ENCODE results near the gene PLAAT2. TPM values are rescaled to one million over a fixed set of nuclear protein-coding genes. Genes with fewer than 3 reads are reported as not detected.
"Not testable (repeated sequence)": the region's sequence is repeated elsewhere in the genome, so short reads cannot be mapped to it uniquely, and the experiment has no call there.

Gene PLAAT2
- total and polyA plus RNA-seq, 9 of the 15 experiments (the other 6 are each of a cell fraction or from before 2014, with no cell fraction given) = not detected

GRCh38 chr11:63531074-63531792 is 31.9 kb downstream of the PLAAT2 start (continued):
- TF ChIP-seq HBP1 (CRISPR knock-in tag; IDR thresholded peaks at IDR 0.05) (peak; percentile 97), ARNT (IDR thresholded peaks at IDR 0.05) (peak in 1 of 2 experiments; percentile 80; a peak in 1 of 4 replicates), KLF6 (CRISPR knock-in tag; IDR thresholded peaks at IDR 0.05; ENCODE audit: borderline replicate concordance) (peak; percentile 99), GABPA (tag; conservative IDR thresholded peaks at IDR 0.05; ENCODE audit: low read depth) (peak; percentile 63; the same call in 1 of the 2 replicates), ZNF740 (tag; IDR thresholded peaks at IDR 0.05) (peak in 1 of 2 experiments; percentile 98; a peak in 2 of 4 replicates), HINFP (tag; conservative IDR thresholded peaks at IDR 0.05; ENCODE audit: low read depth) (peak; percentile 50; the same call in 1 of the 2 replicates), ZNF175 (CRISPR knock-in tag; IDR thresholded peaks at IDR 0.05; ENCODE audit: low read depth) (peak; percentile 95), CLOCK (CRISPR knock-in tag; IDR thresholded peaks at IDR 0.05; ENCODE audit: borderline replicate concordance) (peak; percentile 86), TEAD2 (tag; IDR thresholded peaks at IDR 0.05) (peak; percentile 84; the same call in 1 of the 2 replicates), RFX7 (CRISPR knock-in tag; IDR thresholded peaks at IDR 0.05) (peak; percentile 88), RAD21 (CRISPR knock-in tag; conservative IDR thresholded peaks at IDR 0.05 in 1 of 2, IDR thresholded peaks at IDR 0.05 in 1 of 2) (peak in 1 of 2 experiments; percentile 16; a peak in 3 of 4 replicates), GABPB1 (CRISPR knock-in tag; IDR thresholded peaks at IDR 0.05) (peak; percentile 39; the same call in 1 of the 2 replicates), HIVEP1 (CRISPR knock-in tag; IDR thresholded peaks at IDR 0.05) (peak; percentile 98), ZNF23 (CRISPR knock-in tag; IDR thresholded peaks at IDR 0.05) (peak; percentile 80), ZNF668 (CRISPR knock-in tag; IDR thresholded peaks at IDR 0.05) (peak; percentile 95), NR2C2 (tag; IDR thresholded peaks at IDR 0.05) (peak; percentile 62; the same call in 1 of the 2 replicates), TBL1XR1 (IDR thresholded peaks at IDR 0.05; ENCODE audit: low read length in 2 of 2) (peak in 1 of 2 experiments; percentile 44; a peak in 1 of 4 replicates)
- TF ChIP-seq ZNF740, NR2C2 (CRISPR knock-in tag; IDR thresholded peaks at IDR 0.05): not testable (repeated sequence)

Data from K562 (cell line).